Amniotic epithelial cell (primary cell): Measurements from ENCODE around the gene F2RL3.

Experiments used
- DNase-seq: peaks from one replicate; pipeline ENCODE4 v3.0.0-alpha.2; 2010; ENCODE audit warnings: low read depth

The F2RL3 gene

GRCh38 chr19:16895467-16896145 lies 6.8 kb downstream of the F2RL3 start:
- no peak for DNase-seq

GRCh38 chr19:16896146-16897028 lies 7.6 kb downstream of the F2RL3 start:
- no peak for DNase-seq

GRCh38 chr19:16897029-16897855 lies 8.4 kb downstream of the F2RL3 start:
- peak; percentile 96 for DNase-seq

GRCh38 chr19:16897856-16898161 lies 9.0 kb downstream of the F2RL3 start:
- DNase-seq: peak; percentile 42

GRCh38 chr19:16898361-16899015 lies 9.7 kb downstream of the F2RL3 start:
- DNase-seq: no peak

GRCh38 chr19:16899566-16900075 lies 10.8 kb downstream of the F2RL3 start:
- no peak for DNase-seq

GRCh38 chr19:16901491-16902175 lies 12.8 kb downstream of the F2RL3 start:
- no peak for DNase-seq

GRCh38 chr19:16902545-16902944 lies 13.7 kb downstream of the F2RL3 start:
- DNase-seq: no peak

GRCh38 chr19:16903347-16903746 lies 14.5 kb downstream of the F2RL3 start:
- no peak for DNase-seq

GRCh38 chr19:16904599-16904998 lies 15.8 kb downstream of the F2RL3 start:
- no peak for DNase-seq

GRCh38 chr19:16908759-16909158 lies 20.0 kb downstream of the F2RL3 start:
- no peak for DNase-seq

- DNase-seq: no peak
Observed at GRCh38 chr19:16911046-16911445, 22.2 kb downstream of the F2RL3 start.

- no peak for DNase-seq
Observed at GRCh38 chr19:16912780-16913179, 24.0 kb downstream of the F2RL3 start.

- no peak for DNase-seq
Observed at GRCh38 chr19:16914421-16914820, 25.6 kb downstream of the F2RL3 start.

- DNase-seq: no peak
Observed at GRCh38 chr19:16915135-16915534, 26.3 kb downstream of the F2RL3 start.

GRCh38 chr19:16915734-16916133 lies 26.9 kb downstream of the F2RL3 start:
- no peak for DNase-seq

GRCh38 chr19:16917401-16917800 lies 28.6 kb downstream of the F2RL3 start:
- no peak for DNase-seq

- DNase-seq: no peak
Observed at GRCh38 chr19:16919496-16919895, 30.7 kb downstream of the F2RL3 start.

GRCh38 chr19:16920816-16921529 lies 32.2 kb downstream of the F2RL3 start:
- peak; percentile 84 for DNase-seq

GRCh38 chr19:16921766-16922591 lies 33.2 kb downstream of the F2RL3 start:
- DNase-seq: no peak
